Measurements from ENCODE around the gene CDH16.

CDH16 gene

DNA sequence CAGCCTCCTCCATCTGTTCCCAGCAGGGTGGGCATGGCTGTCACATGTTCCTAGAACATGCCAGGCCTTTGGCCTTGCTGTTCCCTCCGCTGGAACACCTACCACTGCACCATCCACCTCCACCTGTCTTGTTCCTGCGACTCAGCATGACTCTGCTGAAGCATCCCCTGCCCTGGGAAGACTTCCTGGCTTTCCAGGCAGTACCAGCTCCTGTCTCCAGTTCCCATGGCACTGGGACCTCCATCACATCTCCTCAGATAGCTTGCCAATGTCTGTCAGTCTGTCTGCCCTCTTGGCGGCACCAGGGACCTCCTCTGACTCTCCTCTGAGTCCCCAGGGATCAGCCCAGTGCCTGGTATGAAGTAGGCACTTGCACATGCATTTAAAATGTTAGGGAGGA is 22.7 kb downstream of the CDH16 start:
- no peak for DNase-seq (ENCODE audit: low read depth in 2 of 2)

DNA sequence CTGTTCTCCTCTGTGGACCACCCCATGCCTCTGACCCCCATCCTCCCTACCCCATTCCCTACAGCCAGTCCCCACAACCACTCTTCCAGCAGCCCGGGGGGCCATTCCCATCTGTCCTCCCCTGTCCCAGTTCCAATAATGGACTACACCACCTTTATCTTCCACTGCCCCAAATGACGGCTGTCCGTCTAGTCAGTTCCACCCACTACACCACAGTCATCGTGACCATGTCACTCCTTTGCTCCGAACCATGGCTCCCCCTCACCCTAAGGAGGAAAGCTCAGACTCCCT is 23.1 kb downstream of the CDH16 start:
- no peak for DNase-seq (ENCODE audit: low read depth in 2 of 2)

DNA sequence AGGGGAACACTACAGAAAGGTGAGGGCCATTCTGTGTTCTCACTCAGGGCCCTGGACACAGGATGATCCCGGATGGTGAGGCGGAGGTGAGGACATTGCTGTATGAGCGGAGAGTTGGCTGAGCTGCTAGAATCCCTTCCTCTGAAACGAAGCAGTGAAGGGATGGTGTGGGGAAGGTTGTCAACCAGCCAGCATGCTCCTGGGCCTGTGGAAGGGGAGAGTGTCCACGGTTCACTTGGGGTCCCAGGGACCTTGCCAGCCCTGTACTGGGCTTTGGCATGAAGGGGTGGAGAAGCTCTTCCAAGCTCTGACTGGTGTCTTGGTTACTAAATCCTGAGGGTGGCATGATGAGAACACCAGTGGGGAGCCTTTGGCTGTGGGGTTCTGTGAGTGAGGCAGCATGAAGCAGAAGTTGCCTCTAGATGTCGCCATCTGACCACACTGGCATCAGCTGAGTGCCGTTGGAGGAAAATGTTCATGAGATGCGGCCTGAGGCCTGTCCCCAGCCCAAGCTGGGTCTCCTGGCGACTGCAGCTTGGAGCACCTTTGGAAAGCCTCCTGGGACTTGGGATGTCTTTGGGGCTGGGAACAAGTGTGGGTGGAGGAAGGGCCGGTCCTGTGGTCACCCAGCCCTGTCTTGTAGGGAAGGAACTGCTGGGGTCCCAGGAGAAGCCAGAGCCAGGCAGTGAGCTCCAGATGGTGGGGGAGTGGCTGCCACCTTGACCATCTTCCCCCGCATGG is 23.6 kb downstream of the CDH16 start:
- peak; percentile 25 to 41 for DNase-seq (ENCODE audit: low read depth in 2 of 2)

DNA sequence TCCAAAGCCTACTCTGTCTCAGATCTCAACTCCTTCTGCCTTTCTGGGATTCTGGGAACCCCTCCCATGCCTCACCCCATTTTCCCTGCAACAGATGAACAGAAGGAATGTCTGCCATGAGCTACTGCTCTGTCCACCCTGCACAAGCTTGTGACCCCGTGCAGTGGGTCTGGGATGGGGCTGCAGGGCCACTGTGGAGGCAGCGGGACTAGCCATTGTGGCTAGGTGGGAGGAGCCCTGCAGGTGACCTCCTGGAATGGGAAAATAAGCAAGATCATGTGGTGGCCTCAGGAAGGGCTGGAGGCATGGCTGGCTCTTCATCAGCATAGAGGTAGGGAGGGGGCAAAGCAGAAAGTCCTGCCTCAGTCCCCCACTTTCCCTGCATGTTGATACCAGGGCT is 24.6 kb downstream of the CDH16 start:
- no peak for DNase-seq (ENCODE audit: low read depth in 2 of 2)

DNA sequence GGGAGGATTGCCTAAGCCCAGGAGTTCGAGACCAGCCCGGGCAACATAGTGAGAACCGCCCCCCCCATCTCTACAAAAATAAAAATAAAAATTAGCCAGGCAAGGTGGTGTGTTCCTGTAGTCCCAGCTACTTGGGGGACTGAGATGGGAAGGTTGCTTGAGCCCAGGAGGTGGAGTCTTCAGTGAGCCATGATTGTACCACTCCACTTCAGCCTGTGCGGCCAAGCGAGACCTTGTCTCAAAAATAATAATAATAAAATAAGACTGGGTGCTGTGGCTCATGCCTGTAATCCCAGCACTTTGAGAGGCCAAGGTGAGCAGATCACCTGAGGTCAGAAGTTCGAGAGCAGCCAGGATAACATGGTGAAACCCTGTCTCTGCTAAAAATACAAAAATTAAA is 26.9 kb downstream of the CDH16 start:
- no peak for DNase-seq (ENCODE audit: low read depth in 2 of 2)

DNA sequence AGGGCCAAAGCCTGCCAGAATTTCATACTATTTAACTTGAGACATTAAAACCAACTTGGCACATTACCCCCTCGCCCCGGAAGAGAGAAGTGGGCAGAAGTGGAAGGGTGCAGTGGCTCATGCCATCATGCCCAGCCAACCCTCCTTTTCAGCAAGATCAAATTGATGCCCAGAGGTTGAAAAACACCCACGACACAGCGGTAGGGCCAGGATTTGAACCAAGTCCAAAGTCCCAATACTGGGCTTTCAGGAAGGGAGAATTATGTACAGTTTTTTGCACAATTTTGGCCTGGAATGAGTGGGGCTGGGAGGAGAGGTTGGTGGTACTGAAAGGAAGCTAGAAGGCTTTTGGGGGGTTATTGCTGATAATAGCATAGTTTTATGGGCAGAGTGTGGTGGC is 27.3 kb downstream of the CDH16 start:
- DNase-seq (ENCODE audit: low read depth in 2 of 2): no peak

DNA sequence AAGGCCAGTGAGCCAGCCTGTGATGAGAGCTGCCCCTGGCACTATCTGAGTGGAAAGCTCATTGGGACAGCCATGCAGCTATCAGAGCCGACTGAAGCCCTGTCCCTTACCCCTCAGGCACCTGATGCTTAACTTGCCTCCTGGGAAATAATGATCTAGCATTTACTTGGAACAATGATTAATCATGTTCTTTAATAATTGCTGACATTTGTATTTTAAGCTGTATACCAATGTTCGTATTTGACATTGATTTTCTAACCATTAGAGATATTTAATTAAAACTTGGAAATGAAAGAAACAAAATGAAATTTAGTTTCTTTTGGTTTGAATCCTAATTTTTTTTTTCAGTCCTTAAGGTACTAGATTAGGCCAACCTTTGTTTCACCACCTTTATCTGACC is 27.9 kb downstream of the CDH16 start:
- no peak for DNase-seq (ENCODE audit: low read depth in 2 of 2)

DNA sequence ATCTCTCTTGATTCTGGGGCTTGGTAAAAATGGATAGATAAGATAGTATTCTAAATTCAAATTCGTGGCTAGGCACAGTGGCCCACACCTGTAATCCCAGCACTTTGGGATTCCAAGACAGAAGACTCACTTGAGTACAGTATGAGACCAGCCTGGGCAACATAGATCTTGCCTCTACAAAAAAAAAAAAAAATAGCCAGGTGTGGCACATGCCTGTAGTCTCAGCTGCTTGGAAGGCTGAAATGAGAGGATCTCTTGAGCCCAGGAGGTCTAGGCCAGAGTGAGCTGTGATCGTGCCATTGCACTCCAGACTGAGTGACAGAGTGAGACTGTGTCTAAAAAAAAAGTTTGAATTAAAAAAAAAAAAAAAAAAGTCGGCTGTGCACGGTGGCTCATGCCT is 29.1 kb downstream of the CDH16 start:
- no peak for DNase-seq (ENCODE audit: low read depth in 2 of 2)

DNA sequence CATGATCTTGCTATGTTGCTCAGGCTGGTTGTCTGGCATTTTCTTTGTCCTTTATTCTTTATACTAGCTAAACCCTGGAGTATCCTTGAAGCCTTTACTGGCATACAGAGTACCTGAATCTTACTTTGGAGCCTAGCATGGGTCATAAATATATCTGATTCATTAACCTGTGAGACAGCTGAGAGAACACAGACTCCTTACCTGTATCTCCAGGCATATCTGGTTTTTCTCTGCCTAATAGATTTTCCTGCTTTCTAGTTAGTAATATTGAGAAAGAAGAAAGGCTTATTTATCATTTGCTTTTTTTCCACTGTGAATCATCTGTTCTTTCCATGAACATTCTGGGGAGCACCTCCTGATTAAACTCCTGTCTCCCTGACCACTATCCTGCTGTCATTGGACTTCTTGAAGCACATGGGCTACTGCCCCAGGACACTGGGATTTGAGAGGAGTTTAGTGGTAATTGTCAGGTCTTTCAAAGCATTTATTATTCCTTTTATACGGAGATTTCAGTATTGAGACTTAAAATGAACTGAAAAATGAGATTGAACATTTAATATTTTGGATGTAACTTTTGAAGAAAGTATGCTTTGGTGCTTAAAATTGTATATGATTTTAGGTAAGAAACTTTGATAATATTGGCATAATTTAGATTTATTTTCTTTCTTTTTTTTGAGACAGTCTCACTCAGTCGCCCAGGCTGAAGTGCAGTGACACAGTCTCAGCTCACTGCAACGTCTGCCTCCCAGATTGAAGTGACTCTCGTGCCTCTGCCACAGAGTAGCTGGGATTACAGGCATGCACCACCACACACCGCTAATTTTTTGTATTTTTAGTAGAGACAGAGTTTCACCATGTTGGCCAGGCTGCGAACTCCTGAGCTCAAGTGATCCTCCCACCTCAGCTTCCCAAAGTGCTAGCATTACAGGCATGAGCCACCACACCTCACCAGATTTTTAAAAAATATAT is 29.8 kb downstream of the CDH16 start:
- no peak for DNase-seq (ENCODE audit: low read depth in 2 of 2)

DNA sequence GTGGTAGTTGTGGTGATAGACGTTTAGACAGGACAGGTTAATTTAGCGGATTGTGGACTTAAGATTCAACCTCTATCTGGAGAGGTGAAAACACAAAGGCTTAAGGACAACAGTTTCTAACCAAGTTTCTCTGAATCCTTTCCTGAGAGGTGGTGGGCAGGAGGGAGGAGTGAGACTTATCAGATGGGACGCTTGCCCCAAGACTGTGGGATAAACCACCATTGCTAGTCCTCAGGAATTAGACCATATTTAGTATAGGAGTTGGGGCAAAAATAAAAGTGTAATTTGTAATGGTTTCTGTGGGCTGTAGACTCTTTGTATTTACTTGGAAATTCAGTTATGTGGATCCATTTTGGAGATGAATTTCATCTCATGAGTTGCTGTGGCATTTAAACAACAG is 31.8 kb downstream of the CDH16 start:
- no peak for DNase-seq (ENCODE audit: low read depth in 2 of 2)

DNA sequence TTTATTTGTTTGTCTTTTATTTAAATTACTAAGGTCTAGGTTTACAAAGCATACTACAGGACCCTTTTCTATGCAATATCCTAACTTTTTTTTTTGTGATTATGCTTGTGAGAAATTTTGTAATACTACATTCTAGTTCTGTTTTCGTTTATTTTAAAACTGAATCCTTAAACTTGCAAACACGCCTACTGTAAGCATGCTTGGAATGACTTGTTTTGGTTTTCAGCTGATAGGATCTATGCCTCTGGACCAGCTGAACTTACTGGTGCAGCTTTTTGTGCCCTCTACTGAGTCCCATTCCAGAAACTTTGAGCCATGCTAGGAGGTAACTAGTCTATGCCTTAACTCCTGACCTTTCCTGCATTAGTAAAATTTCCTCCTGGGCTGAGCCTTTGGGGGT is 32.4 kb downstream of the CDH16 start:
- DNase-seq (ENCODE audit: low read depth in 2 of 2): no peak

DNA sequence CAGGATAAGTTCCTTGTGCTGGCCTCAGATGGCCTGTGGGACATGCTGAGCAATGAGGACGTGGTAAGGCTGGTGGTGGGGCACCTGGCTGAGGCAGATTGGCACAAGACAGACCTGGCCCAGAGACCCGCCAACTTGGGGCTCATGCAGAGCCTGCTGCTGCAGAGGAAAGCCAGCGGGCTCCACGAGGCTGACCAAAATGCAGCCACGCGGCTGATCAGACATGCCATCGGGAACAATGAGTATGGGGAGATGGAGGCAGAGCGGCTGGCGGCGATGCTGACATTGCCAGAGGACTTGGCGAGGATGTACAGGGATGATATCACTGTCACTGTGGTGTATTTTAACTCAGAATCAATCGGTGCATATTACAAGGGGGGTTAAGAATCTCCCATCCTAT is 33.2 kb downstream of the CDH16 start:
- no peak for DNase-seq (ENCODE audit: low read depth in 2 of 2)

DNA sequence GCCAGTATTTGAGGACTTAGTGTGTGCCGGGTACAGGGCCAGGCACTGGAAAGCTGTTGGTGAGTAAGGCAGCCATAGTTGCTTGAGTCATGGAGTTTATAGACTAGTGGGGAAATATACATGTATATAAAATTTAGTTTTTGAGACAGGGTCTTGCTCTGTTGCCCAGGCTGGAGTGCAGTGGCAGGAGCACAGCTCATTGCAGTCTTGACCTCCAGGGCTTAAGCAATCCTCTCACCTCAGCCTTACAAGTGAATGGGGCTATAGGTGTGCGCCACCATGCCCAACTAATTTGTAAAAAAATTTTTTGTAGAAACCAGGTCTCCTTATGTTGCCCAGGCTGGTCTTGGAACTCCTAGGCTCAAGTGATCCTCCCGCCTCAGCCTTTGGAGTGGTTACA is 36.0 kb downstream of the CDH16 start:
- DNase-seq (ENCODE audit: low read depth in 2 of 2): no peak

DNA sequence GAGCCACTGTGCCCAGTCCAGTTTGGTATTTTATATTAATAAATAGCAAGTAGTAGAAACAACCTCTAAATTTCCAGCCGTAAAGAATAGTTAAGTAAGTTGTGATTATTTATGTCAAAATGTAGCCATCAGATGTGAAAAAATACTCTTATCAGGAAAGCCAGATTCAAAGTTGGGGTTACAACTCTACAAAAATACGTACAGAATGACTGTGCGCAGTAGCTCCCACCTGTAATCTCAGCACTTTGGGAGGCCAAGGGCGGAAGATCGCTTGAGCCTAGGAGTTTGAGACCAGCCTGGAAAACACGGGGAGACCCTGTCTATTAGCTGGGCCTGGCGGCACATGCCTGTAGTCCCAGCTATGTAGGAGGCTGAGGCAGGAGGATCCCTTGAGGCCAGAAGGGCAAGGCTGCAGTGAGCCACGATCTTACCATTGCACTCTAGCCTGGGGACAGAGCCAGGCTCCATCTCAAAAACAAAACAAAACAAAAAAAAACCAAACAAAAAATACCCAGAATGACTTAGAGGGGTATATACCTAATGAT is 36.6 kb downstream of the CDH16 start:
- DNase-seq (ENCODE audit: low read depth in 2 of 2): no peak

DNA sequence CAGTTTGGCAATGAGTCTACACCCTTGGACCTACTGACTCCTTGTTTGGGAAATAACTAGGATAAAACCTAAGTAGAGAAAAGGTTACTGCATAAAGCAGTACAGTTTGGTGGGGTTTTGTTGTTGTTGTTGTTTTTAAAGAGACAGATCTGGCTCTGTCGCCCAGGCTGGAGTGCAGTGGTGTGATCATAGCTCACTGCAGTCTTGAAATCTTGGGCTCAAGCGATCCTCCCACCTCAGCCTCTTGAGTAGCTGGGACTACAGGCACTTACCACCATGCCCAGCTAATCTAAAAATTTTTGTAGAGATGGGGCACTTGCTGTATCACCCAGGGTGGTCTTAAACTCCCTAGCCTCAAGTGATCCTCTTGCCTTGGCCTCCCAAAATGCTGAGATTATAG is 37.1 kb downstream of the CDH16 start:
- DNase-seq (ENCODE audit: low read depth in 2 of 2): no peak

DNA sequence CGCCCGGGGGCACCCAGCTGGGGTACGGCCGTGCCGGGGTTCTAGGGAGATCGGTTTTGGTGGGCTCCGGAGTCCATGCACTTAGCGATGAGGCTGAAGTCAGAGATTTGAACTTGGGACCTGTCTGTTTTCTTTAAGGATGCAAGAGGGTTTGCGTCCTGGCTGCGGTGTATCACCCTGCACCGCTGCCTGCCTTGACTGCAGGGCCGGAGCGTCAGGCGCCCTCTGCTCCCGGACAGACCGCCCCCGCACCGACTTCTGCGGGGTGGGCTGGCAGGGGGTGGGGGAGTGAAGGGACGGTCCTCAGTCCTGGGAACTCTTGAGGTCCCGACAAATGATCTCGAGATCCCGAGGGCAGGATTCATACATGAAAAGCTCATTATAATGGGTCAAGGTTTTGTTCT is 37.7 kb downstream of the CDH16 start:
- no peak for DNase-seq (ENCODE audit: low read depth in 2 of 2)

DNA sequence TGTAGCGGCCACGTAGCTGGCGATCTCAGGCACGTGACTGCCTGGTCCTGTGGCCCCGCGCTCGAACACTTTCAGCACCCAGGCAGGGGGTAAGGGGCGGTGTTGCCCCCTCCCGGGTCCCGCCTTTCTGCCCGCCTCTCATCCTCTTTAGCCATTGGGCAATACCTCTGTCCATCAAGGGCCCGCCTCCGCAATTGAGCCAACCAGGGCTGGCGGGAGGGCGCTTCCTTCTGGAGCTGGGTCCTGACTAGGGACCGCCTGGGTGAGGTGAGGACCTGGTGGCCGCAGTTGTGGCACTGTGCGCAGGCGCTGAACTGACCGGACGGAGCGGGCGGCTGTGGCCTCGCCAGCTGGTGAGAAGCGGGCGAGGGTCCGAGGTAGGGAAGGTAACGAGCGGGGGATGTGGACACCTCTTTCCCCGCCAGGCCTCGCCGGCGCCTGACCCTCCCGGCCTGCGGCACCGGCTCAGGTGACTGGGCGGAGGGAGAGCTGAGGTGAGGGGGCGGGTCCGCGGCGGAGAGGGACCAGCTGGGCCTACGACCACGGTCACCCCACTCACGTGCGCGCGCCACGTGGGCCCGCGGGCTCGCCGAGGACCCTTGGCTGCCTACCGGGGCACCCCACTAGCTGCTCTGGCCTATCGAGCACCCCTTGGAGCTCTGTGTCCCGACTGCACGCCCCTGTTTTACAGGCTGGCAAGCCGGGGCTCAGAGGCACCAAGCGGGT is 38.2 kb downstream of the CDH16 start, which contains the start of gene PDP2:
Gene PDP2 (plus strand): TSS at position 228 of the 726 bp plus-strand sequence. CDS start 3,770 bp downstream, outside the sequence.
- peak; percentile 79 to 93 for DNase-seq (ENCODE audit: low read depth in 2 of 2)

DNA sequence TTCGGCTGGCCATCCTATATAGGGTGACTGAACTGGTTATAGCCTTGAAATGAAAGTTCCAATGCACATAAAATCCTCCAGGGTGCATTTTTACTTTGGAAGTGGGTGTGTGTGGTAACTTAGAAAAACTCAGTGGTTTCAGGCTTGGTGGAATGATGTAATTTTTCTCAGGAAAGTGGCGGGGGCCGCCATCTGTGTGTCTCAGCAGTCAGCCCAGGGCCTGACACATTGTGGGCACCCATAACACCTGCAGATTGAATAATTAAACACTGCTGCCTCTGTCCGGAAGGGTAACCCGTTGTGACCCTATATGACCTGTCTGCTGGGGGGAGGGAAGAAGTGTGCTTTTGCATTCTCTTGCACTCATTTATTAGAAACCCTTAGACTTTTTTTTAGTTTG is 40.6 kb downstream of the CDH16 start:
- peak; percentile 28 to 68 for DNase-seq (ENCODE audit: low read depth in 2 of 2)

DNA sequence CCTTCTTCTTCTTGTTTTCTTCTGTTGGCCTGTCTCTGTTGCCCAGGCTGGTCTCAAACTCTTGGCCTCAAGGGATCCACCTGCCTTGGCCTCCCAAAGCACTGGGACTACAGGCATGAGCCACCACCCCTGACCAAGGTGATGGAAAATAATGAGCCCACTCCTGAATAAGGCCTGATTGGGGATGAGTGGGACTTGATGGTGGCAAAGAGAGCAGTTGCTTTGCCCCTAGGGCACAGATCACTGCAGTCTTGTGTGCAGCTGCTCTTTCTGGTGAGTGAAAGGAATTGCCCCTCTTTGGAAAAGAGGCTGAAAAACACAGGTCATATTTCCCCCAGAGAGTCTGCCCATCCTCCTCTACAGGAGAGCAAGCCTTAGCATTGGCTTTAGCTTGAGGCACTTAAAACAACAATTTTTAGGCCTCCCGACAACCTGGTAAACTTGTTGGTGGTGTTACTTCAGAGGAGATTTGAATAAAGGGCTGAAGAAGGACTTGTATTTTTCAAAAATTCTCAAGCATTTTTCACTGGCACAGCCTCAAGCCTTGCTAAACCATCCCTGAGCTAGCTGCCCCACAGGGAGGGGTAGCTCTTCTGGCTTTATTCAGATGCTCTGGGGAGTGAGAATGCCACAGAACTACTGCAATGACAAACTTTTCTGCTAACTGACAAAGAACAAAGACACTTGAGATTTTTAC is 44.5 kb downstream of the CDH16 start:
- no peak for DNase-seq (ENCODE audit: low read depth in 2 of 2)

DNA sequence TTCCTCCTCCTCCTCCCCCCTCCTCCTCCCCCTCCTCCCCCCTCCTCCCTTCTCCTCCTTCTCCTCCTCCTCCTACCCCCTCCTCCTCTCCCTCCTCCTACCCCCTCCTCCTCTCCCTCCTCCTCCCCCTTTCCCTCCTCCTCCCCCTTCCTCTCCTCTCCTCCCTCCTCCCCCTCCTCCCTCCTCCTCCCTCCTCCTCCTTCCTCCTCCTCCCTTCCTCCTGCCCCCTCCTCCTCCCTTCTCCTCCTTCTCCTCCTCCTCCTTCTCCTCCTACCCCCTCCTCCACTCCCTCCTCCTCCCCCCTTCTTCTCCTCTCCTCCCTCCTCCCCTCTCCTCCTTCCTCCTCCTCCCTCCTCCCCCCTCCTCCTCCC is 45.0 kb downstream of the CDH16 start:
- DNase-seq (ENCODE audit: low read depth in 2 of 2): no peak

DNA sequence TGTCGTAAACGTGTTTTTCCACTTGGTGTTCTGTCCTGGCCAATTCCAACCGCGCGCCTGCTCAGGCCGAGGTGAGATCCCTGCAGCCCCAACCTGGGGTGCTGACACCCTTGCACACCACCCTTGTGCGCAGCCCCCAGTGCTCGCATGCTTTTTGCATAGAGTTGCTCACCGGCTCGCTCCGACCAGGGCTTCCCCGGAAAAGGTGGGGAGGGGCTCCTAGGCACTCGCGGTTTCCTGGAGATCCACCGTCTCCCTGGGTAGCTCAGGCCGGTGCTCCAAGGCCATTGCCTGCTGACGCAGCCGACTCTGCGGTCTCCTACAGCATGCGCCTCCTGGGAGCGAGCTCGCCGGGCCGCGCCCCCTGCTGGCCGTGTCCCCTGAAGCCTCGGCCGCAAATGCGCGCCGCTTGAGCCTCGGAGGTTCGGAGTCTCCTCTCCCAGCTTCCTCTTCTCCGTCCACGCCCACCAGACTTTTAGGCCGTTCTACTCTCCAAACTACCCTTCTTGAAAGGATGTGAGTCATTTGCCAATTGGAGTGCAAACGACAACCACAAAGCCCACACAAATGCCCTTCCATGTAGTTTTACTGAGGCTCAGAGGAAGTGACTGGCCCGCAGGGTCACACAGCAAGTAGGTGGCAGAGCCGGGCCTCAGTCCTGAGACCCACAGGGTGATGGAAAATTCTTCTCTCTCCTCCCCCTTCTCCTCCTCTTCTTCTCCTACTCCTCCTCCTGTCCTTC is 45.6 kb downstream of the CDH16 start:
- peak; percentile 85 to 94 for DNase-seq (ENCODE audit: low read depth in 2 of 2)

Measured in stimulated activated CD4-positive, alpha-beta T cell treated with anti-CD3 and anti-CD28 coated beads, Interleukin-12 subunit alpha, Interleukin-12 subunit beta, amount 100 ng/mL, for 24 hours (primary cell).